H9 (cell line): ENCODE measurements around the gene ARRDC1. TPM values are rescaled to one million over a fixed set of nuclear protein-coding genes. Genes with fewer than 3 reads are reported as not detected.

ENCODE experiments used
- DNase-seq: peaks from one replicate; pipeline ENCODE4 v3.0.0-alpha.2; 2017
- H2AFZ ChIP-seq: one replicate; pipeline ENCODE4 v1.6.1; 2013; ENCODE audit warnings: mild to moderate bottlenecking, low read length, control low read depth, moderate library complexity
- H2AK5ac ChIP-seq: 2 replicates; pipeline ENCODE4 v1.6.1; 2013; ENCODE audit warnings: low read length, control low read depth, mixed read lengths; ENCODE audit not compliant: insufficient read length
- H2BK120ac ChIP-seq: one replicate; pipeline ENCODE4 v1.6.1; 2013; ENCODE audit warnings: low read depth, mild to moderate bottlenecking, low read length, control low read depth, inconsistent platforms; ENCODE audit not compliant: poor library complexity, severe bottlenecking
- H2BK12ac ChIP-seq: 2 replicates; pipeline ENCODE4 v1.6.1; 2013; ENCODE audit warnings: low read length, control low read depth, mixed read lengths, low read depth; ENCODE audit not compliant: insufficient read length
- H2BK15ac ChIP-seq: 2 replicates; pipeline ENCODE4 v1.6.1; 2013; ENCODE audit warnings: low read depth, low read length, control low read depth
- H2BK20ac ChIP-seq: one replicate; pipeline ENCODE4 v1.6.1; 2013; ENCODE audit warnings: low read depth, mild to moderate bottlenecking, low read length, control low read depth, inconsistent platforms; ENCODE audit not compliant: poor library complexity, severe bottlenecking
- H2BK5ac ChIP-seq: 2 replicates; pipeline ENCODE4 v1.6.1; 2013; ENCODE audit warnings: low read length, control low read depth, mixed read lengths; ENCODE audit not compliant: insufficient read length
- H3K14ac ChIP-seq: 2 replicates; pipeline ENCODE4 v1.6.1; 2013; ENCODE audit warnings: low read length, control low read depth; ENCODE audit not compliant: insufficient read depth
- H3K18ac ChIP-seq: 2 replicates; pipeline ENCODE4 v1.6.1; 2013; ENCODE audit warnings: low read depth, mild to moderate bottlenecking, mixed read lengths, low read length, control low read depth; ENCODE audit not compliant: insufficient read length
- H3K23ac ChIP-seq: 2 replicates; pipeline ENCODE4 v1.6.1; 2013; ENCODE audit warnings: low read length, control low read depth, mixed read lengths, low read depth; ENCODE audit not compliant: insufficient read length
- H3K23me2 ChIP-seq: 2 replicates; pipeline ENCODE4 v1.6.1; 2013; ENCODE audit warnings: low read depth, mild to moderate bottlenecking, mixed read lengths, low read length, control low read depth; ENCODE audit not compliant: insufficient read length, poor library complexity, severe bottlenecking
- H3K27ac ChIP-seq: 2 replicates; pipeline ENCODE4 v1.5.1; 2013; ENCODE audit warnings: low read length, control low read depth, mixed read lengths, low read depth; ENCODE audit not compliant: insufficient read length
- H3K27me3 ChIP-seq: 2 replicates; pipeline ENCODE4 v1.6.1; 2013; ENCODE audit warnings: low read length, control low read depth, inconsistent platforms; ENCODE audit not compliant: insufficient read depth
- H3K4ac ChIP-seq: 2 replicates; pipeline ENCODE4 v1.6.1; 2013; ENCODE audit warnings: low read depth, mild to moderate bottlenecking, control low read depth, inconsistent platforms, low read length, moderate library complexity
- H3K4me1 ChIP-seq: 2 replicates; pipeline ENCODE4 v1.6.1; 2013; ENCODE audit warnings: low read length, control low read depth, inconsistent platforms; ENCODE audit not compliant: insufficient read depth
- H3K4me2 ChIP-seq: 2 replicates; pipeline ENCODE4 v1.6.1; 2013; ENCODE audit warnings: low read length, control low read depth, mixed read lengths; ENCODE audit not compliant: insufficient read length, insufficient read depth
- H3K56ac ChIP-seq: 2 replicates; pipeline ENCODE4 v1.6.1; 2013; ENCODE audit warnings: low read depth, mild to moderate bottlenecking, mixed read lengths, low read length, control low read depth; ENCODE audit not compliant: insufficient read length
- H3K79me1 ChIP-seq: 2 replicates; pipeline ENCODE4 v1.6.1; 2013; ENCODE audit warnings: low read depth, mild to moderate bottlenecking, moderate library complexity, low read length, control low read depth, inconsistent platforms; ENCODE audit not compliant: insufficient read depth, poor library complexity, severe bottlenecking
- H3K79me2 ChIP-seq: 2 replicates; pipeline ENCODE4 v1.6.1; 2013; ENCODE audit warnings: low read length, control low read depth, inconsistent platforms; ENCODE audit not compliant: insufficient read depth
- H3K9ac ChIP-seq: 2 replicates; pipeline ENCODE4 v1.6.1; 2013; ENCODE audit warnings: low read length, control low read depth, mixed read lengths; ENCODE audit not compliant: insufficient read length; ENCODE audit errors: extremely low read depth
- H3K9me3 ChIP-seq: one replicate; pipeline ENCODE4 v1.6.1; 2013; ENCODE audit warnings: low read depth, low read length, inconsistent platforms; ENCODE audit not compliant: control insufficient read depth
- H3T11ph ChIP-seq: one replicate; pipeline ENCODE4 v1.6.1; 2013; ENCODE audit warnings: mild to moderate bottlenecking, low read length, control low read depth, inconsistent platforms
- H4K20me1 ChIP-seq: one replicate; pipeline ENCODE4 v1.6.1; 2013; ENCODE audit not compliant: control insufficient read depth, insufficient read length, insufficient read depth
- H4K5ac ChIP-seq: 2 replicates; pipeline ENCODE4 v1.6.1; 2013; ENCODE audit warnings: low read depth, mild to moderate bottlenecking, mixed read lengths, low read length, control low read depth; ENCODE audit not compliant: insufficient read length
- H4K8ac ChIP-seq: replicated peaks from 2 replicates; pipeline ENCODE4 v1.6.1; 2013; ENCODE audit warnings: low read length, control low read depth, mixed read lengths, low read depth; ENCODE audit not compliant: insufficient read length
- H4K91ac ChIP-seq: 2 replicates; pipeline ENCODE4 v1.6.1; 2013; ENCODE audit warnings: low read depth, mild to moderate bottlenecking, moderate library complexity, mixed read lengths, low read length, control low read depth; ENCODE audit not compliant: insufficient read length
- H3K27ac Mint-ChIP-seq, 3 experiments: 2 replicates in 2 of 3; 3 replicates in 1 of 3; pipeline ENCODE4 v1.8.0; 2020 to 2021; ENCODE audit warnings: mixed read lengths in 3 of 3, mild to moderate bottlenecking in 1 of 3, moderate library complexity in 1 of 3
- H3K27me3 Mint-ChIP-seq: 2 replicates; pipeline ENCODE4 v1.8.0; 2021; ENCODE audit warnings: low read depth, mild to moderate bottlenecking, moderate library complexity, mixed read lengths
- H3K36me3 Mint-ChIP-seq, 3 experiments: 2 replicates in 2 of 3; 3 replicates in 1 of 3; pipeline ENCODE4 v1.8.0; 2020 to 2021; ENCODE audit warnings: low read depth in 3 of 3, mixed read lengths in 3 of 3; ENCODE audit not compliant: insufficient read depth in 1 of 3
- H3K4me1 Mint-ChIP-seq, 2 experiments: 2 replicates each; pipeline ENCODE4 v1.8.0; 2020; ENCODE audit warnings: mixed read lengths in 2 of 2
- H3K4me3 Mint-ChIP-seq, 2 experiments: 2 replicates in 1 of 2; 3 replicates in 1 of 2; pipeline ENCODE4 v1.8.0; 2020 to 2021; ENCODE audit warnings: mild to moderate bottlenecking in 2 of 2, mixed read lengths in 2 of 2, moderate library complexity in 1 of 2
- H3K9me3 Mint-ChIP-seq, 2 experiments: 2 replicates in 1 of 2; 3 replicates in 1 of 2; pipeline ENCODE4 v1.8.0; 2020; ENCODE audit warnings: mild to moderate bottlenecking in 2 of 2, mixed read lengths in 2 of 2, moderate library complexity in 1 of 2
- CTCF ChIP-seq: fragments of 200-600 bp; sonication (generic); conservative IDR thresholded peaks from 3 replicates; pipeline ENCODE4 v1.8.0; 2021; ENCODE audit warnings: antibody characterized with exemption, mild to moderate bottlenecking
- WGBS: extraction: QIAGEN DNeasy Blood & Tissue Kit; methylation state at CpG from one replicate; pipeline ENCODE4 v1.1.7; 2013; ENCODE audit warnings: missing lambda C conversion rate, low lambda C conversion rate, mixed read lengths; ENCODE audit not compliant: insufficient read length; ENCODE audit errors: extremely low coverage; 5-methylcytosine and 5-hydroxymethylcytosine counted together
- total RNA-seq: library from RNA; stranded (reverse); gene quantifications from 2 replicates; pipeline ENCODE4 v1.2.1, GENCODE V29; 2021

The ARRDC1 gene
- total RNA-seq, 1 experiment from 2014 or later: 34.4 TPM

- Histone ChIP-seq H3K27ac (no peak overlapping the region), H2BK120ac (no peak overlapping the region), H2BK15ac (no peak overlapping the region), H3K56ac (no peak overlapping the region), H2BK20ac (no peak overlapping the region), H2BK5ac (no peak overlapping the region), H3K27me3 (no peaks in the 10 kb centered on the region), H3K79me1 (no peaks in the 10 kb centered on the region), H3K18ac (no peak overlapping the region), H3K79me2 (peaks cover 16% of the 10 kb centered on the region; the same call in 1 of the 2 replicates), H3K4me1 (no peaks in the 10 kb centered on the region; the same call in 1 of the 2 replicates), H3K9me3 (no peaks in the 10 kb centered on the region), H3K9ac (no peak overlapping the region), H3T11ph (no peak overlapping the region), H2AFZ (no peak overlapping the region), H3K23me2 (peaks cover 5% of the 10 kb centered on the region), H4K20me1 (no peaks in the 10 kb centered on the region), H2BK12ac (no peak overlapping the region), H4K8ac (no peak overlapping the region), H3K4ac (no peak overlapping the region), H4K91ac (no peak overlapping the region), H3K14ac (no peak overlapping the region), H3K23ac (no peak overlapping the region), H4K5ac (no peak overlapping the region), H3K4me2 (no peak overlapping the region), H2AK5ac (no peak overlapping the region)
- Mint-ChIP-seq H3K4me1 (peaks cover 23 to 30% of the 10 kb centered on the region in 2 experiments), H3K27ac (no peak overlapping the region), H3K9me3 (no peaks in the 10 kb centered on the region), H3K4me3 (no peak overlapping the region), H3K36me3 (peaks cover 7 to 20% (median 16%) of the 10 kb centered on the region in 3 experiments; a peak in 6 of 7 replicates), H3K27me3 (no peaks in the 10 kb centered on the region)
- TF ChIP-seq CTCF: no peak
- DNase-seq: no peak
- WGBS: no CpG with 5 or more reads among the region's 19 CpGs
Measured at GRCh38 chr9:137615387-137615871, 9.9 kb downstream of the ARRDC1 start.
